ENCODE data around the gene RUSF1.
"Not testable (repeated sequence)": the region's sequence is repeated elsewhere in the genome, so short reads cannot be mapped to it uniquely, and the experiment has no call there.

The RUSF1 gene

DNA sequence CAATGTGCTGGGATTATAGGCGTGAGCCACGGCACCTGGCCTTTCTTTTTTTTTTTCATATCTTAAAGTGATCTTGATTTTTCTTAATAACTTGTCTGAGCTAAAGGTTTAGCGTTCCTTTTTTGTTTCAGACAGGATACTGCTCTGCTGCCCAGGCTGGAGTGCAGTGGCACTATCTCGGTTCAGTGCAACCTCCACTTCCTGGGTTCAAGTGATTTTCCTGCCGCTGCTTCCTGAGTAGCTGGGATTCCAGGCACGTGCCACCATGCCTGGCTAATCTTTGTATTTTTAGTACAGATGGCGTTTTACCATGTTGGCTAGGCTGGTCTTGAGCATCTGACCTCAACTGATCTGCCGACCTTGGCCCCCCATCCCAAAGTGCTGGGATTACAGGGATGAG, 4.0 kb downstream of the RUSF1 start:
- H3K4me3 ChIP-seq (ENCODE audit: low read depth, low read length) = no peak overlapping the region
- no peak for DNase-seq (ENCODE audit: low read depth)
- TF ChIP-seq, protein P1, sequence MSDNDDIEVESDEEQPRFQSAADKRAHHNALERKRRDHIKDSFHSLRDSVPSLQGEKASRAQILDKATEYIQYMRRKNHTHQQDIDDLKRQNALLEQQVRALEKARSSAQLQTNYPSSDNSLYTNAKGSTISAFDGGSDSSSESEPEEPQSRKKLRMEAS (IDR thresholded peaks at IDR 0.05; ENCODE audit: low read depth, low read length) = no peak
- TF ChIP-seq POLR2A (IDR thresholded peaks at IDR 0.05; ENCODE audit: extremely low read depth, insufficient read length) = no peak
- TF ChIP-seq, protein P2, sequence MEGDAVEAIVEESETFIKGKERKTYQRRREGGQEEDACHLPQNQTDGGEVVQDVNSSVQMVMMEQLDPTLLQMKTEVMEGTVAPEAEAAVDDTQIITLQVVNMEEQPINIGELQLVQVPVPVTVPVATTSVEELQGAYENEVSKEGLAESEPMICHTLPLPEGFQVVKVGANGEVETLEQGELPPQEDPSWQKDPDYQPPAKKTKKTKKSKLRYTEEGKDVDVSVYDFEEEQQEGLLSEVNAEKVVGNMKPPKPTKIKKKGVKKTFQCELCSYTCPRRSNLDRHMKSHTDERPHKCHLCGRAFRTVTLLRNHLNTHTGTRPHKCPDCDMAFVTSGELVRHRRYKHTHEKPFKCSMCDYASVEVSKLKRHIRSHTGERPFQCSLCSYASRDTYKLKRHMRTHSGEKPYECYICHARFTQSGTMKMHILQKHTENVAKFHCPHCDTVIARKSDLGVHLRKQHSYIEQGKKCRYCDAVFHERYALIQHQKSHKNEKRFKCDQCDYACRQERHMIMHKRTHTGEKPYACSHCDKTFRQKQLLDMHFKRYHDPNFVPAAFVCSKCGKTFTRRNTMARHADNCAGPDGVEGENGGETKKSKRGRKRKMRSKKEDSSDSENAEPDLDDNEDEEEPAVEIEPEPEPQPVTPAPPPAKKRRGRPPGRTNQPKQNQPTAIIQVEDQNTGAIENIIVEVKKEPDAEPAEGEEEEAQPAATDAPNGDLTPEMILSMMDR (IDR thresholded peaks at IDR 0.05; ENCODE audit: low read depth, low read length) = no peak
- TF ChIP-seq MYC (IDR thresholded peaks at IDR 0.05; ENCODE audit: low read depth, low read length) = no peak

DNA sequence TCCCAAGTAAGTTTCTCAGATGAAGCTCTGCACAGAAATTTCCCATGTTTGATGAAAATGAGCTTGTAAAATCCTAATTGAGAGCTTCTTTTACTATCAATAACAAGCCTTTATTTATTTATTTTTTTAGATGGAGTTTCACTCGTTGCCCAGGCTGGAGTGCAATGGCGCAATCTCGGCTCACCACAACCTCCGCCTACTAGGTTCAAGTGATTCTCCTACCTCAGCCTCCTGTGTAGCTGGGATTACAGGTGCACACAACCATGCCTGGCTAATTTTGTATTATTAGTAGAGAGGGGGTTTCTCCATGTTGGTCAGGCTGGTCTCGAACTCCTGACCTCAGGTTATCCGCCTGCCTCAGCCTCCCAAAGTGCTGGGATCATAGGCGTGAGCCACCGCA, 4.6 kb downstream of the RUSF1 start:
- DNase-seq (ENCODE audit: low read depth); H3K4me3 ChIP-seq (ENCODE audit: low read depth, low read length): not testable (repeated sequence)

DNA sequence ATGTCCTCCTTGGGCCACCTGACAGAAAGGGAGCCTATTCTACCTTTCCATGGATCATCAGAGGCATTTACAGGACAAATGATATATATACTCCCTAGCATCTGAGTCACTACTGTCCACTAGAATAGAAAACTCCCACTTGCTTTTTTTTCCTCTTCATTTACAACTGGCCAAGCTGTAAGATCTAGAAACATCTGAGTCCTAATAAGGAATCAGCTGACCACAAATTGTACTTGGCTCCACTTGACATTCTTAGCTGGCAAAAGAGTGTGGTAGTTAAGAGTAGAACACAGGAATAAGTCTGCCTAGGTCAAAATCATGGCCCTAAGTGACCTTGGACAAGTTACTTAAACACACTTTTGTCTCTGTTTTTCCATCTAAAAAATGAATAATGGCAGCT, 5.2 kb downstream of the RUSF1 start:
- no peak for DNase-seq (ENCODE audit: low read depth)
- no peak overlapping the region for H3K4me3 ChIP-seq (ENCODE audit: low read depth, low read length)
- TF ChIP-seq POLR2A (IDR thresholded peaks at IDR 0.05; ENCODE audit: extremely low read depth, insufficient read length) = no peak
- TF ChIP-seq MYC (IDR thresholded peaks at IDR 0.05; ENCODE audit: low read depth, low read length) = no peak
- TF ChIP-seq, protein P2 (IDR thresholded peaks at IDR 0.05; ENCODE audit: low read depth, low read length) = no peak
- TF ChIP-seq, protein P1 (IDR thresholded peaks at IDR 0.05; ENCODE audit: low read depth, low read length) = no peak

DNA sequence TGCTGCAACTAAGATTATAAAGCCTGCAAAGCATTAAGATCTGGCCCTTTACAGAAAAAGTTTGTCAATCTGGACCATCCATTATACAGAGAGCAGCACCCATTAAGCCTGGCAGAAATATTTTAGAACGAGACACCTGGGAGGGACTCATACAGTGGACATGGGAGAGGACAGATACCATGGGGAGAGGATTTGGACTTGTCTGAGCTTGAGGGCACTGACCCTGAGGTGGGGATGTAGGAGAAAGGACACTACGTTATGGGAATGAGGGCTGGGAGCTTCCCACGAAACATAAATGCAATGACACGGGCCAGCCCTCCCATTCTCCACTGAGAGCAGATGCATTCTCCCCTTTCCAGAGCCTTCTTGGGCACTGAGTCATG, 6.2 kb downstream of the RUSF1 start:
- DNase-seq (ENCODE audit: low read depth) = no peak
- TF ChIP-seq MYC (IDR thresholded peaks at IDR 0.05; ENCODE audit: low read depth, low read length) (no peak), POLR2A (IDR thresholded peaks at IDR 0.05; ENCODE audit: extremely low read depth, insufficient read length) (no peak)
- TF ChIP-seq, protein P2 (IDR thresholded peaks at IDR 0.05; ENCODE audit: low read depth, low read length) = no peak
- TF ChIP-seq, protein P1 (IDR thresholded peaks at IDR 0.05; ENCODE audit: low read depth, low read length) = no peak
- no peak overlapping the region for H3K4me3 ChIP-seq (ENCODE audit: low read depth, low read length)

DNA sequence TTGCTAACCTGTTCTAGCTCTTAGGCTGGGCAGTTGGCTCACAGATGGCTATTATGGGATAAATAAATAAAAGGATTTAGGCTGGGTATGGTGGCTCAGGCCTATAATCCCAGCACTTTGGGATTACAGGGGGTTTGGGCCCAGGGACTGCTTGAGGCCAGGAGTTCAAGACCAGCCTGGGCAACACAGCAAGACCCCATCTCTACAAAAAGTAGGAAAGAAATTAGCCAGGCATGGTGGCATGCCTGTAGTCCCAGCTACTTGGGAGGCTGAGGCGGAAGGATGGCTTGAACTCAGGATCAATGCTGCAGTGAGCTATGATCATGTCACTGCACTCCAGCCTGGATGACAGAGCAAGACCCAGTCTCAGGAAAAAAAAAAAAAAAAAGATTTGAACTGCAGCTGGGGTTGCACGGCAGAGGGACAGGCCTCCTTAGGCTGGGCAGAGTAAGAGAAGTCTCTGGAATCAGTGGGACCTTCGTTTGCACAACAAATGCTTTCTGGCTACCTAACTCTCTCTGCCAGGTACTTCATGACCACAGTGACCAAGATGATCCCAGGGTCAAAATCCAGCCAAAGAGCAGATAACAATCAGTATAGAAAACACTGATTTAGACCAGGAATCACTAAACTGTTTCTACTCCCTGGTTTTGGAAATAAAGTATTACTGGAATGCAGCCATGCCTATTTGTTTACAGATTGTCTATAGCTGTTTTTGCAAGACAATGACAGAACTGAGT, 6.8 kb downstream of the RUSF1 start:
- DNase-seq (ENCODE audit: low read depth) = no peak
- TF ChIP-seq, protein P1 (IDR thresholded peaks at IDR 0.05; ENCODE audit: low read depth, low read length) = no peak
- H3K4me3 ChIP-seq (ENCODE audit: low read depth, low read length) = no peak overlapping the region

DNA sequence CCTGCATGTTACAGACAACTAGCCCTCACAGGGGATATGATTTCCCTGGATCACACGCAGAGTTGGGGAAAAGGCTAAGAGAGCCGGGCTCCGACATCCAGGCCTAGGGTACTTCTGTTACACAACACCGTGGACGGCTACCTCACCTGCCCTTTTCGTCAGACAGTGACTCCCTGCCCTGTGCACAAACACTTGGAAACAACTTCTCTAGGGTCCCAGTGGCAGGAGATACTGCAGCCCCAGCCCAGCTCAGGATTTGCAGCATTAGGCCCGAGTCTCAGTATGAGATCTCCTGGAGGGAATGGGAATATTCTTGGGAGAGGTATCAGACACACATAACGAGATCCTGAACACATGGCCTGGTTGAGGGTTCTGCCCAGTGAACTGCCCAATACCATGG, 8.3 kb downstream of the RUSF1 start:
- no peak for DNase-seq (ENCODE audit: low read depth)
- TF ChIP-seq, protein P2 (IDR thresholded peaks at IDR 0.05; ENCODE audit: low read depth, low read length) = no peak
- TF ChIP-seq MYC (IDR thresholded peaks at IDR 0.05; ENCODE audit: low read depth, low read length) (no peak), POLR2A (IDR thresholded peaks at IDR 0.05; ENCODE audit: extremely low read depth, insufficient read length) (no peak)
- TF ChIP-seq, protein P1 (IDR thresholded peaks at IDR 0.05; ENCODE audit: low read depth, low read length) = no peak
- H3K4me3 ChIP-seq (ENCODE audit: low read depth, low read length) = no peak overlapping the region

DNA sequence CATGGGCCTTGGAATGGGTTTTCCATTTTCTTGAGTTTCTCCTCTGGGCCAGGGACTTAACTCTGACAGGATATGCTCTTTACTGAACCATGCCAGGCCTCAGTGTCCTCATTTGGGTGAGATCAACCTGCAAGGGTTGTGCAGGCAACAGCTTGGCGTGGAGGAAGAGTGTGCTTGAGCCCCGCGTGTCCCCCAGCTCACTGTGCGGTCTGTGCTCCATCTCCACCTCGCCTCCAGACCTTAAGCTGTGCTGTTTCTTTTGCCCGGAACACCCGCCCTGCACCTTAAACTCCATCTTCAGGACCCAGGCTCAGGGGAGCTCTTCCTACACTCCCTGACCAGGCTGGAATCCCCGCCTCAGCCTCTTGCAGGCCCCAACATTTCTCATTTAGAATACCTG, 9.7 kb downstream of the RUSF1 start:
- DNase-seq (ENCODE audit: low read depth) = no peak
- TF ChIP-seq, protein P2 (IDR thresholded peaks at IDR 0.05; ENCODE audit: low read depth, low read length) = no peak
- TF ChIP-seq MYC (IDR thresholded peaks at IDR 0.05; ENCODE audit: low read depth, low read length) = no peak
- TF ChIP-seq POLR2A (IDR thresholded peaks at IDR 0.05; ENCODE audit: extremely low read depth, insufficient read length) = no peak
- TF ChIP-seq, protein P1 (IDR thresholded peaks at IDR 0.05; ENCODE audit: low read depth, low read length) = no peak
- H3K4me3 ChIP-seq (ENCODE audit: low read depth, low read length) = no peak overlapping the region

Data from NB4 (cell line).